Hepatocyte (in vitro differentiated cells): ENCODE data around the gene ITGAE.

Experiments
- EZH2 ChIP-seq: fragments of 200-600 bp; sonication (generic); IDR thresholded peaks from 2 replicates; pipeline ENCODE4 v1.6.1; 2016; ENCODE audit warnings: antibody characterized with exemption, mild to moderate bottlenecking, borderline replicate concordance
- EZH2phosphoT487 ChIP-seq: fragments of 200-600 bp; sonication (generic); IDR thresholded peaks from one replicate; pipeline ENCODE4 v1.6.1; 2018; ENCODE audit warnings: antibody characterized with exemption, mild to moderate bottlenecking, low read depth, moderate library complexity; ENCODE audit not compliant: unreplicated experiment, severe bottlenecking
- TF ChIP-seq, protein P1 (sequence below): fragments of 200-600 bp; sonication (generic); IDR thresholded peaks from 2 replicates; pipeline ENCODE4 v1.5.1; 2016; ENCODE audit warnings: antibody characterized with exemption, mild to moderate bottlenecking; ENCODE audit not compliant: poor library complexity

DNA sequence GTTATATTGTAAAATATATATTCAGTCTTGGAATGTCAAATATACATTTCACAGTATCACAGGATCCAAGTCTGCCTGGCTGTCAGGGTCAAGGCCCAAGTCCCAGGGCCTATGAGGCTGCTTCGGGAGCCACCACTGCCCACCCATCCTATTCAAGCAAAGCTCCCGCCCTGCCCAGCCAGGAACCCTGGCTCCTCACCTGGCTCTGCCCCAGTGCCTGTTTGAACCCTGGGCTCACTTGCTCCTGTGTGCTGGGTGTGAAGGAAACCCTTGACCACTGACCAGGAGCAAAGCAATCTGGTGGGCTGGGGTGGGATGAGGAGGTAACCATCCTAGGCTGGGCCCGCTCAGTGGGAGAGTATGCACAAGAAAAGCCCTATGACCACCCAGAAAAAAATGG is 27.0 kb downstream of the ITGAE start:
- TF ChIP-seq, protein P1, sequence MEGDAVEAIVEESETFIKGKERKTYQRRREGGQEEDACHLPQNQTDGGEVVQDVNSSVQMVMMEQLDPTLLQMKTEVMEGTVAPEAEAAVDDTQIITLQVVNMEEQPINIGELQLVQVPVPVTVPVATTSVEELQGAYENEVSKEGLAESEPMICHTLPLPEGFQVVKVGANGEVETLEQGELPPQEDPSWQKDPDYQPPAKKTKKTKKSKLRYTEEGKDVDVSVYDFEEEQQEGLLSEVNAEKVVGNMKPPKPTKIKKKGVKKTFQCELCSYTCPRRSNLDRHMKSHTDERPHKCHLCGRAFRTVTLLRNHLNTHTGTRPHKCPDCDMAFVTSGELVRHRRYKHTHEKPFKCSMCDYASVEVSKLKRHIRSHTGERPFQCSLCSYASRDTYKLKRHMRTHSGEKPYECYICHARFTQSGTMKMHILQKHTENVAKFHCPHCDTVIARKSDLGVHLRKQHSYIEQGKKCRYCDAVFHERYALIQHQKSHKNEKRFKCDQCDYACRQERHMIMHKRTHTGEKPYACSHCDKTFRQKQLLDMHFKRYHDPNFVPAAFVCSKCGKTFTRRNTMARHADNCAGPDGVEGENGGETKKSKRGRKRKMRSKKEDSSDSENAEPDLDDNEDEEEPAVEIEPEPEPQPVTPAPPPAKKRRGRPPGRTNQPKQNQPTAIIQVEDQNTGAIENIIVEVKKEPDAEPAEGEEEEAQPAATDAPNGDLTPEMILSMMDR = no peak
- TF ChIP-seq EZH2phosphoT487 (no peak), EZH2 (no peak)
